SKM-1 (cell line): ENCODE results near the gene TRIP4.
"Not testable (repeated sequence)": the region's sequence is repeated elsewhere in the genome, so short reads cannot be mapped to it uniquely, and the experiment has no call there.

Experiments
- DNase-seq: peaks from one replicate; lab custom pipeline; 2025; ENCODE audit not compliant: unreplicated experiment; lab: John Stamatoyannopoulos, UW

Gene TRIP4

GRCh38 chr15:64380130-64380870 is 7.3 kb upstream of the TRIP4 start:
- DNase-seq: not testable (repeated sequence)

- DNase-seq: peak; percentile 93
Measured at GRCh38 chr15:64381000-64381751, 6.5 kb upstream of the TRIP4 start, which contains the start of gene PCLAF. Gene PCLAF, minus strand, starts transcription at chr15:64381441. Its CDS starts 70 bp downstream, at chr15:64381371.

- no peak for DNase-seq
Measured at GRCh38 chr15:64383760-64384159, 3.9 kb upstream of the TRIP4 start.

GRCh38 chr15:64386291-64386690 is 1.3 kb upstream of the TRIP4 start:
- DNase-seq: no peak

- no peak for DNase-seq
Measured at GRCh38 chr15:64389036-64389435, 1.4 kb downstream of the TRIP4 start.

- not testable (repeated sequence) for DNase-seq
Measured at GRCh38 chr15:64392471-64392870, 4.8 kb downstream of the TRIP4 start.

GRCh38 chr15:64396789-64397188 is 9.2 kb downstream of the TRIP4 start:
- no peak for DNase-seq

- no peak for DNase-seq
Measured at GRCh38 chr15:64398575-64398974, 10.9 kb downstream of the TRIP4 start.

GRCh38 chr15:64400583-64400982 is 12.9 kb downstream of the TRIP4 start:
- DNase-seq: no peak

- DNase-seq: no peak
Measured at GRCh38 chr15:64412216-64412615, 24.6 kb downstream of the TRIP4 start.

- no peak for DNase-seq
Measured at GRCh38 chr15:64422697-64423096, 35.1 kb downstream of the TRIP4 start.

GRCh38 chr15:64423970-64424369 is 36.3 kb downstream of the TRIP4 start:
- no peak for DNase-seq

GRCh38 chr15:64425221-64425620 is 37.6 kb downstream of the TRIP4 start:
- DNase-seq: no peak

- DNase-seq: no peak
Measured at GRCh38 chr15:64426845-64427465, 39.3 kb downstream of the TRIP4 start.

GRCh38 chr15:64429448-64429847 is 41.8 kb downstream of the TRIP4 start:
- DNase-seq: no peak

- DNase-seq: peak; percentile 22
Measured at GRCh38 chr15:64430000-64430735, 42.5 kb downstream of the TRIP4 start.

GRCh38 chr15:64437982-64438381 is 50.3 kb downstream of the TRIP4 start:
- no peak for DNase-seq

- no peak for DNase-seq
Measured at GRCh38 chr15:64438653-64439447, 51.2 kb downstream of the TRIP4 start.

GRCh38 chr15:64441852-64442251 is 54.2 kb downstream of the TRIP4 start:
- no peak for DNase-seq

GRCh38 chr15:64443016-64443415 is 55.4 kb downstream of the TRIP4 start:
- DNase-seq: no peak
